DND-41 (cell line): ENCODE measurements around the gene TMEM109.
A peak's percentile ranks its signal among the peaks of the same experiment; 100 is the strongest.

Source experiments
- ATAC-seq: fragments of 200-7000 bp; cut with Tn5 transposase; 3 replicates; pipeline ENCODE4 v1.9.1; 2021; ENCODE audit warnings: low read depth; ENCODE audit not compliant: insufficient read depth
- DNase-seq: peaks from one replicate; pipeline ENCODE4 v3.0.0-alpha.2; 2020
- H2AFZ ChIP-seq: 2 replicates; pipeline ENCODE4 v1.6.0; 2012; ENCODE audit warnings: low read depth, low read length
- H3K27ac ChIP-seq: 2 replicates; pipeline ENCODE4 v1.5.1; 2012; ENCODE audit warnings: low read length, inconsistent platforms
- H3K27me3 ChIP-seq: fragments of 200-600 bp; sonication (generic); 2 replicates; pipeline ENCODE4 v1.6.0; 2012; ENCODE audit warnings: low read length, mild to moderate bottlenecking, inconsistent platforms; ENCODE audit not compliant: insufficient read depth, poor library complexity
- H3K36me3 ChIP-seq: 2 replicates; pipeline ENCODE4 v1.5.1; 2012; ENCODE audit warnings: low read length, inconsistent platforms; ENCODE audit not compliant: insufficient read depth
- H3K4me1 ChIP-seq: 2 replicates; pipeline ENCODE4 v1.5.1; 2012; ENCODE audit warnings: mild to moderate bottlenecking, low read length; ENCODE audit not compliant: insufficient read depth
- H3K4me2 ChIP-seq: 2 replicates; pipeline ENCODE4 v1.6.0; 2012; ENCODE audit warnings: mild to moderate bottlenecking, moderate library complexity, low read length, inconsistent platforms; ENCODE audit not compliant: insufficient read depth
- H3K4me3 ChIP-seq, 2 experiments: fragments of 200-600 bp in 1 of 2; shearing (Covaris generic) in 1 of 2; 2 replicates each; pipeline ENCODE4 v1.5.1; 2012 to 2016; ENCODE audit warnings: inconsistent platforms in 2 of 2, low read length in 2 of 2, mild to moderate bottlenecking in 2 of 2, low read depth in 1 of 2, moderate library complexity in 1 of 2
- H3K79me2 ChIP-seq: 2 replicates; pipeline ENCODE4 v1.6.0; 2012; ENCODE audit warnings: low read length, inconsistent platforms; ENCODE audit not compliant: insufficient read depth
- H3K9ac ChIP-seq: 2 replicates; pipeline ENCODE4 v1.6.0; 2012; ENCODE audit warnings: low read depth, mild to moderate bottlenecking, inconsistent platforms, low read length, moderate library complexity
- H3K9me3 ChIP-seq: 2 replicates; pipeline ENCODE4 v1.5.1; 2012; ENCODE audit warnings: low read length, moderate library complexity, mild to moderate bottlenecking, inconsistent platforms; ENCODE audit not compliant: insufficient read depth, severe bottlenecking
- H4K20me1 ChIP-seq: 2 replicates; pipeline ENCODE4 v1.6.0; 2012; ENCODE audit warnings: low read length; ENCODE audit not compliant: insufficient read depth
- CTCF ChIP-seq: IDR thresholded peaks from 2 replicates; pipeline ENCODE4 v1.5.1; 2012; ENCODE audit warnings: borderline replicate concordance, low read length, moderate library complexity, mild to moderate bottlenecking; ENCODE audit not compliant: poor library complexity, severe bottlenecking; ENCODE audit errors: extremely low read depth
- EZH2 ChIP-seq: IDR thresholded peaks from 3 replicates; pipeline ENCODE4 v1.6.1; 2012; ENCODE audit warnings: borderline replicate concordance, low read depth, mild to moderate bottlenecking, moderate library complexity, low read length, inconsistent platforms; ENCODE audit not compliant: severe bottlenecking

Gene TMEM109

GRCh38 chr11:60966890-60967289, 52.9 kb downstream of the TMEM109 start:
- H3K9ac ChIP-seq, result no peak overlapping the region
- no peak for ATAC-seq
- H2AFZ ChIP-seq, result no peak overlapping the region
- no peak for DNase-seq
- H3K4me1 ChIP-seq, result no peaks in the 10 kb centered on the region
- no peaks in the 10 kb centered on the region for H3K79me2 ChIP-seq
- no peaks in the 10 kb centered on the region for H4K20me1 ChIP-seq
- no peak for TF ChIP-seq CTCF
- TF ChIP-seq EZH2, result no peak
- H3K4me3 ChIP-seq, result no peak overlapping the region
- H3K36me3 ChIP-seq, result no peaks in the 10 kb centered on the region
- H3K9me3 ChIP-seq, result no peaks in the 10 kb centered on the region
- H3K27me3 ChIP-seq, result peaks cover 12% of the 10 kb centered on the region
- no peak overlapping the region for H3K27ac ChIP-seq
- no peak overlapping the region for H3K4me2 ChIP-seq

GRCh38 chr11:60968223-60968622, 54.3 kb downstream of the TMEM109 start:
- no peaks in the 10 kb centered on the region for H3K9me3 ChIP-seq
- no peak overlapping the region for H3K4me3 ChIP-seq
- no peaks in the 10 kb centered on the region for H4K20me1 ChIP-seq

GRCh38 chr11:60970369-60970774, 56.4 kb downstream of the TMEM109 start:
- Histone ChIP-seq H3K9ac (no peak overlapping the region), H3K4me3 (no peak overlapping the region), H3K27ac (no peak overlapping the region), H3K9me3 (no peaks in the 10 kb centered on the region), H3K4me2 (no peak overlapping the region), H3K36me3 (no peaks in the 10 kb centered on the region), H2AFZ (no peak overlapping the region), H3K79me2 (no peaks in the 10 kb centered on the region), H4K20me1 (no peaks in the 10 kb centered on the region), H3K4me1 (no peaks in the 10 kb centered on the region), H3K27me3 (peaks cover 33% of the 10 kb centered on the region)
- ATAC-seq, result peak; percentile 78
- no peak for TF ChIP-seq EZH2
- TF ChIP-seq CTCF, result peak; percentile 84
- DNase-seq, result peak; percentile 65

More at GRCh38 chr11:60968223-60968622, 54.3 kb downstream of the TMEM109 start:
- DNase-seq (no peak), ATAC-seq (no peak)
- Histone ChIP-seq H3K9ac (no peak overlapping the region), H3K4me2 (no peak overlapping the region), H3K36me3 (no peaks in the 10 kb centered on the region), H3K79me2 (no peaks in the 10 kb centered on the region), H3K27ac (no peak overlapping the region), H3K27me3 (peaks cover 26% of the 10 kb centered on the region), H2AFZ (no peak overlapping the region), H3K4me1 (no peaks in the 10 kb centered on the region)
- no peak for TF ChIP-seq CTCF
- no peak for TF ChIP-seq EZH2

GRCh38 chr11:60970890-60971289, 56.9 kb downstream of the TMEM109 start:
- TF ChIP-seq EZH2 (no peak), CTCF (no peak)
- no peaks in the 10 kb centered on the region for H3K4me1 ChIP-seq
- H3K9me3 ChIP-seq, result no peaks in the 10 kb centered on the region
- no peak for ATAC-seq
- no peak for DNase-seq
- H3K4me3 ChIP-seq, result no peak overlapping the region
- H3K79me2 ChIP-seq, result no peaks in the 10 kb centered on the region
- no peak overlapping the region for H3K4me2 ChIP-seq
- no peak overlapping the region for H3K27ac ChIP-seq
- H3K27me3 ChIP-seq, result peaks cover 33% of the 10 kb centered on the region
- H3K9ac ChIP-seq, result no peak overlapping the region
- no peaks in the 10 kb centered on the region for H4K20me1 ChIP-seq
- H3K36me3 ChIP-seq, result no peaks in the 10 kb centered on the region
- H2AFZ ChIP-seq, result no peak overlapping the region
